ENCODE measurements around the gene SARM1. TPM values are rescaled to one million over a fixed set of nuclear protein-coding genes. Genes with fewer than 3 reads are reported as not detected.

The SARM1 gene
- polyA plus RNA-seq, 3 donors = 0.78 to 7.1 (median 0.90) TPM

GRCh38 chr17:28395968-28396367, 24.5 kb downstream of the SARM1 start:
- Histone ChIP-seq H2AFZ (ENCODE audit: insufficient read depth, low read depth, low read length, poor library complexity, severe bottlenecking) (no peak overlapping the region), H3K9me3 (replicated peaks in 1 of 2; ENCODE audit: control insufficient read depth in 1 of 2, insufficient read depth in 1 of 2, low read length in 2 of 2) (no peaks in the 10 kb centered on the region), H3K4me1 (ENCODE audit: control insufficient read depth in 1 of 2, insufficient read depth in 2 of 2, low read length in 2 of 2) (no peaks in the 10 kb centered on the region), H3K4me3 (replicated peaks in 1 of 3; ENCODE audit: low read depth in 2 of 3, low read length in 3 of 3) (no peak overlapping the region), H3K36me3 (replicated peaks in 1 of 2; ENCODE audit: control insufficient read depth in 1 of 2, insufficient read depth in 2 of 2, low read length in 2 of 2) (peaks cover 16 to 73% of the 10 kb centered on the region in 2 donors), H4K20me1 (ENCODE audit: insufficient read depth, low read length) (no peaks in the 10 kb centered on the region), H3K79me2 (ENCODE audit: insufficient read depth, low read length) (no peaks in the 10 kb centered on the region), H3K27ac (ENCODE audit: low read depth in 1 of 2, low read length in 2 of 2) (no peak overlapping the region), H3K9ac (ENCODE audit: insufficient read depth, low read length, poor library complexity, severe bottlenecking) (no peak overlapping the region), H3K27me3 (ENCODE audit: control insufficient read depth in 2 of 2, insufficient read depth in 2 of 2, low read length in 2 of 2) (no peaks in the 10 kb centered on the region), H3K4me2 (replicated peaks; ENCODE audit: extremely low read depth, low read length, poor library complexity, severe bottlenecking) (no peak overlapping the region)
- no peak for TF ChIP-seq CTCF (IDR thresholded peaks at IDR 0.05)
- H3K36me3 Mint-ChIP-seq = peaks cover 39 to 57% of the 10 kb centered on the region in 2 donors
- WGBS (ENCODE audit: insufficient coverage) = 98% methylated on average over 5 of the region's 6 CpGs
- H3K4me3 Mint-ChIP-seq = no peak overlapping the region
- H3K27me3 Mint-ChIP-seq (ENCODE audit: low read depth in 3 of 3) = peaks cover 2 to 3% (median 2%) of the 10 kb centered on the region in 3 donors
- H3K9me3 Mint-ChIP-seq = no peaks in the 10 kb centered on the region
- no peak for DNase-seq
- H3K4me1 Mint-ChIP-seq = peaks cover 7% of the 10 kb centered on the region
- H3K27ac Mint-ChIP-seq = no peak overlapping the region
- intact Hi-C loops (cut with micrococcal nuclease) = no loop called here

- Mint-ChIP-seq H3K4me3 (no peak overlapping the region), H3K27ac (no peak overlapping the region), H3K36me3 (peaks cover 35 to 53% of the 10 kb centered on the region in 2 donors), H3K4me1 (peaks cover 8% of the 10 kb centered on the region), H3K9me3 (no peaks in the 10 kb centered on the region), H3K27me3 (ENCODE audit: low read depth in 3 of 3) (peaks cover 2% of the 10 kb centered on the region in 3 donors)
- Histone ChIP-seq H3K36me3 (replicated peaks in 1 of 2; ENCODE audit: control insufficient read depth in 1 of 2, insufficient read depth in 2 of 2, low read length in 2 of 2) (peaks cover 13 to 68% of the 10 kb centered on the region in 2 donors), H3K4me2 (replicated peaks; ENCODE audit: extremely low read depth, low read length, poor library complexity, severe bottlenecking) (no peak overlapping the region), H3K4me1 (ENCODE audit: control insufficient read depth in 1 of 2, insufficient read depth in 2 of 2, low read length in 2 of 2) (peaks cover 0 to under 1% of the 10 kb centered on the region in 2 donors), H3K9me3 (replicated peaks in 1 of 2; ENCODE audit: control insufficient read depth in 1 of 2, insufficient read depth in 1 of 2, low read length in 2 of 2) (no peaks in the 10 kb centered on the region), H3K27me3 (ENCODE audit: control insufficient read depth in 2 of 2, insufficient read depth in 2 of 2, low read length in 2 of 2) (no peaks in the 10 kb centered on the region), H3K9ac (ENCODE audit: insufficient read depth, low read length, poor library complexity, severe bottlenecking) (no peak overlapping the region), H3K79me2 (ENCODE audit: insufficient read depth, low read length) (no peaks in the 10 kb centered on the region), H2AFZ (ENCODE audit: insufficient read depth, low read depth, low read length, poor library complexity, severe bottlenecking) (no peak overlapping the region), H3K27ac (ENCODE audit: low read depth in 1 of 2, low read length in 2 of 2) (no peak overlapping the region), H4K20me1 (ENCODE audit: insufficient read depth, low read length) (no peaks in the 10 kb centered on the region), H3K4me3 (replicated peaks in 1 of 3; ENCODE audit: low read depth in 2 of 3, low read length in 3 of 3) (no peak overlapping the region)
- TF ChIP-seq CTCF (IDR thresholded peaks at IDR 0.05) = no peak
- 67% methylated on average over 4 of the region's 6 CpGs for WGBS (ENCODE audit: insufficient coverage)
- DNase-seq = no peak
- intact Hi-C loops (cut with micrococcal nuclease) = no loop called here
Measured at GRCh38 chr17:28396635-28397239, 25.2 kb downstream of the SARM1 start.

Measured in CD14-positive monocyte (primary cell).